Measurements from ENCODE around the gene HK1. TPM values are rescaled to one million over a fixed set of nuclear protein-coding genes. Genes with fewer than 3 reads are reported as not detected.

The HK1 gene
- total and polyA plus RNA-seq, 2 of the 4 experiments (the other 2 are of a cell fraction), result 53.7 to 90.5 TPM

- Histone ChIP-seq H3K9ac (ENCODE audit: low read depth, low read length) (no peak overlapping the region), H2BK5ac (ENCODE audit: low read depth, low read length, poor library complexity, severe bottlenecking) (no peak overlapping the region), H3K23ac (ENCODE audit: low read depth, low read length) (no peak overlapping the region), H4K20me1 (ENCODE audit: insufficient read depth, low read length) (no peaks in the 10 kb centered on the region), H3K4me3 (ENCODE audit: insufficient read depth, low read depth, low read length) (no peak overlapping the region), H3K9me1 (ENCODE audit: insufficient read depth, low read length) (no peaks in the 10 kb centered on the region), H2AK9ac (replicated peaks; ENCODE audit: low read depth, low read length, poor library complexity) (no peak overlapping the region), H3K4me1 (ENCODE audit: control insufficient read depth, insufficient read depth, low read length) (no peaks in the 10 kb centered on the region), H3K4me2 (ENCODE audit: low read depth, low read length) (no peak overlapping the region), H3K27ac (ENCODE audit: insufficient read depth, low read length) (no peak overlapping the region), H4K8ac (ENCODE audit: low read depth in 2 of 2, low read length in 2 of 2) (no peak overlapping the region), H4K5ac (ENCODE audit: low read depth, low read length) (no peak overlapping the region), H2BK120ac (ENCODE audit: low read depth, low read length) (no peak overlapping the region), H3K9me3 (ENCODE audit: control insufficient read depth, insufficient read depth, low read length) (peaks cover 2% of the 10 kb centered on the region; the same call in 1 of the 2 replicates), H2BK20ac (ENCODE audit: low read depth, low read length) (no peak overlapping the region), H3K4ac (ENCODE audit: low read depth, low read length) (no peak overlapping the region), H3K56ac (ENCODE audit: extremely low read depth, insufficient read depth, low read length) (no peak overlapping the region), H3K27me3 (ENCODE audit: control insufficient read depth, insufficient read depth, low read length) (peaks cover 5% of the 10 kb centered on the region), H2BK15ac (ENCODE audit: low read depth, low read length) (no peak overlapping the region), H3K14ac (replicated peaks; ENCODE audit: low read depth, low read length) (no peak overlapping the region), H2AFZ (replicated peaks; ENCODE audit: low read length, poor library complexity) (no peak overlapping the region), H4K91ac (ENCODE audit: insufficient read depth, low read depth, low read length) (no peak overlapping the region), H3K79me1 (ENCODE audit: low read depth in 1 of 2, low read length in 2 of 2) (no peaks in the 10 kb centered on the region), H3K36me3 (ENCODE audit: control insufficient read depth, insufficient read depth, low read length) (no peaks in the 10 kb centered on the region), H3K18ac (ENCODE audit: low read depth, low read length) (no peak overlapping the region), H2AK5ac (ENCODE audit: low read depth, low read length) (no peak overlapping the region)
- intact Hi-C loops (cut with micrococcal nuclease) (no loop called here), dilution Hi-C loops (cut with HindIII; ENCODE audit: low sequenced_read_pairs, unreplicated experiment) (no loop called here), in situ Hi-C loops (cut with MboI; ENCODE audit: low sequenced_read_pairs) (no loop called here)
- CTCF ChIA-PET, result no interaction called here
- no CpG with 5 or more reads among the region's 1 CpG for WGBS, 2 experiments (ENCODE audit: extremely low coverage in 2 of 2, insufficient read length in 1 of 2)
- TF ChIP-seq RFX5 (IDR thresholded peaks at IDR 0.05; ENCODE audit: low read depth, low read length) (no peak), ELK1 (IDR thresholded peaks at IDR 0.05; ENCODE audit: borderline replicate concordance, low read depth, low read length) (no peak), CEBPB (IDR thresholded peaks at IDR 0.05; ENCODE audit: low read depth, low read length) (no peak), RCOR1 (IDR thresholded peaks at IDR 0.05; ENCODE audit: insufficient replicate concordance, low read length) (no peak), FOS (IDR thresholded peaks at IDR 0.05; ENCODE audit: low read depth, low read length) (no peak), NFE2L2 (IDR thresholded peaks at IDR 0.05; ENCODE audit: low read depth, low read length) (no peak), MAFK (IDR thresholded peaks at IDR 0.05; ENCODE audit: low read depth, low read length) (no peak), MAZ (IDR thresholded peaks at IDR 0.05; ENCODE audit: borderline replicate concordance, low read depth, low read length) (no peak)
- POLR2A ChIA-PET (ENCODE audit: unreplicated experiment), result no interaction called here
- ATAC-seq (ENCODE audit: low read depth) (no peak), DNase-seq (no peak)
- no TSS peak for BruUV-seq (replicated peaks)
Measured at GRCh38 chr10:69272624-69273023, 5.7 kb upstream of the HK1 start.
